ENCODE measurements around the gene MAP3K4. TPM values are rescaled to one million over a fixed set of nuclear protein-coding genes. Genes with fewer than 3 reads are reported as not detected.

The MAP3K4 gene
- polyA plus RNA-seq, 3 donors: 3.2 to 12.3 (median 3.5) TPM

DNA sequence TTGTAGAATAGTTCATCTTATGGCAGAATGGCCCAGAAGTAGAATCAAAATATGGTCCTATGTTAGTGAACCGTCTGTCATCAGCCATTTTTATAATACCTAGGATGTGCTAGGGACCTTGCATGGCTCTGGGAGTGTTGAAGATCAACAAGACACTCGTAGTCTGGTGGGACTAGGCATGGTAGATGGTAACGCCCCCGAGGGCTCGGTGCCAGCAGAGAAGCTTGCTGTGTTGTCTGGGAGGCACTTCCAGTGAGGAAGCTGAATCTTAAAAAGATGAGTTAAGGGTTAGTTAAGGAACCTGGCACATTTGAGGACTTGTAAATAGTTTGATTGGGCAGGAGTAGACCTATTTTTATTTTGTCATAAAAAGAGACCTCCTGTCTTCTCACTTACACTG, 82.4 kb downstream of the MAP3K4 start:
- peaks cover 26 to 27% of the 10 kb centered on the region in 2 donors for H3K36me3 Mint-ChIP-seq
- Histone ChIP-seq H4K20me1 (ENCODE audit: insufficient read depth, low read length) (no peaks in the 10 kb centered on the region), H3K79me2 (ENCODE audit: insufficient read depth, low read length) (no peaks in the 10 kb centered on the region), H2AFZ (ENCODE audit: insufficient read depth, low read depth, low read length, poor library complexity, severe bottlenecking) (no peak overlapping the region), H3K9ac (ENCODE audit: insufficient read depth, low read length, poor library complexity, severe bottlenecking) (no peak overlapping the region), H3K4me2 (replicated peaks; ENCODE audit: extremely low read depth, low read length, poor library complexity, severe bottlenecking) (no peak overlapping the region), H3K4me3 (replicated peaks in 1 of 3; ENCODE audit: low read depth in 2 of 3, low read length in 3 of 3) (no peak overlapping the region), H3K9me3 (replicated peaks in 1 of 2; ENCODE audit: control insufficient read depth in 1 of 2, insufficient read depth in 1 of 2, low read length in 2 of 2) (no peaks in the 10 kb centered on the region), H3K27ac (ENCODE audit: low read depth in 1 of 2, low read length in 2 of 2) (no peak overlapping the region), H3K36me3 (replicated peaks in 1 of 2; ENCODE audit: control insufficient read depth in 1 of 2, insufficient read depth in 2 of 2, low read length in 2 of 2) (peaks cover 49 to 75% of the 10 kb centered on the region in 2 donors), H3K27me3 (ENCODE audit: control insufficient read depth in 2 of 2, insufficient read depth in 2 of 2, low read length in 2 of 2) (no peaks in the 10 kb centered on the region), H3K4me1 (ENCODE audit: control insufficient read depth in 1 of 2, insufficient read depth in 2 of 2, low read length in 2 of 2) (peaks cover 6% of the 10 kb centered on the region in 2 donors)
- H3K4me1 Mint-ChIP-seq: no peaks in the 10 kb centered on the region
- intact Hi-C loops (cut with micrococcal nuclease): no loop called here
- DNase-seq: no peak
- H3K4me3 Mint-ChIP-seq: no peak overlapping the region
- TF ChIP-seq, protein P1, sequence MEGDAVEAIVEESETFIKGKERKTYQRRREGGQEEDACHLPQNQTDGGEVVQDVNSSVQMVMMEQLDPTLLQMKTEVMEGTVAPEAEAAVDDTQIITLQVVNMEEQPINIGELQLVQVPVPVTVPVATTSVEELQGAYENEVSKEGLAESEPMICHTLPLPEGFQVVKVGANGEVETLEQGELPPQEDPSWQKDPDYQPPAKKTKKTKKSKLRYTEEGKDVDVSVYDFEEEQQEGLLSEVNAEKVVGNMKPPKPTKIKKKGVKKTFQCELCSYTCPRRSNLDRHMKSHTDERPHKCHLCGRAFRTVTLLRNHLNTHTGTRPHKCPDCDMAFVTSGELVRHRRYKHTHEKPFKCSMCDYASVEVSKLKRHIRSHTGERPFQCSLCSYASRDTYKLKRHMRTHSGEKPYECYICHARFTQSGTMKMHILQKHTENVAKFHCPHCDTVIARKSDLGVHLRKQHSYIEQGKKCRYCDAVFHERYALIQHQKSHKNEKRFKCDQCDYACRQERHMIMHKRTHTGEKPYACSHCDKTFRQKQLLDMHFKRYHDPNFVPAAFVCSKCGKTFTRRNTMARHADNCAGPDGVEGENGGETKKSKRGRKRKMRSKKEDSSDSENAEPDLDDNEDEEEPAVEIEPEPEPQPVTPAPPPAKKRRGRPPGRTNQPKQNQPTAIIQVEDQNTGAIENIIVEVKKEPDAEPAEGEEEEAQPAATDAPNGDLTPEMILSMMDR (IDR thresholded peaks at IDR 0.05): no peak
- H3K27ac Mint-ChIP-seq: no peak overlapping the region
- peaks cover 0 to 1% (median 0%) of the 10 kb centered on the region in 3 donors for H3K27me3 Mint-ChIP-seq (ENCODE audit: low read depth in 3 of 3)
- WGBS (ENCODE audit: insufficient coverage): 100% methylated on average over 4 of the region's 5 CpGs
- H3K9me3 Mint-ChIP-seq: no peaks in the 10 kb centered on the region

DNA sequence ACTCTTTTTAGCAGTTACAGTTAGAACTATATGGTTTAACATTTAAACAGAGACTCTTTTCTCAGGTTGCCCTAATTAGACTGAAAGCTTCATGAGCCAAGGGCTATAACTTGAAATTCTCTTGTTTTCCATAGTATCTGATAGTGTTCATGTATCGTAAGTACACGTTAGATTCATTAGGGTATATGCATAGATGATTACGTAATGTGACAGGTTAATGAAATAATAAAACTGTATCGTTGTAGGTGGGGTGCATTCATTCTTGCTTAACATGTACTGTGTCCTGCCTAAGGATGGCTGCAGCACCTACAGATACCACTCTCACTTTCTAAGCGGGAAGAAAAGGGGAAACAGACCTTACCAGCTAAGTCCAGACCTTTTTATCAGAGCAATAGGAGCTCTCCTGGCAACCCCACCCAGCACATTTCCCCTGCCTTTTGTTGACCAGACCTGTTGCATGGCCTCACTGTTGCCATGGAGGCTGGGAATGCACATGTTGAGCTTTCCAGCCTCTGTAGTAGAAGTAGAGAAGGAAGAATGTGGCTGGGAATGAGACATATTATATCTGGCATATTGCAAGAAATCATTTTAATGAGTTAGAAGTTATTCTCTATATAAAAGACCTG, 83.0 kb downstream of the MAP3K4 start:
- peaks cover 26 to 31% of the 10 kb centered on the region in 2 donors for H3K36me3 Mint-ChIP-seq
- 100% methylated on average over 2 of the region's 5 CpGs for WGBS (ENCODE audit: insufficient coverage)
- no peaks in the 10 kb centered on the region for H3K4me1 Mint-ChIP-seq
- H3K36me3 ChIP-seq (replicated peaks in 1 of 2; ENCODE audit: control insufficient read depth in 1 of 2, insufficient read depth in 2 of 2, low read length in 2 of 2): peaks cover 52 to 82% of the 10 kb centered on the region in 2 donors
- no peak overlapping the region for H3K4me2 ChIP-seq (replicated peaks; ENCODE audit: extremely low read depth, low read length, poor library complexity, severe bottlenecking)
- H3K9me3 Mint-ChIP-seq: no peaks in the 10 kb centered on the region
- H3K9me3 ChIP-seq (replicated peaks in 1 of 2; ENCODE audit: control insufficient read depth in 1 of 2, insufficient read depth in 1 of 2, low read length in 2 of 2): no peaks in the 10 kb centered on the region
- no peaks in the 10 kb centered on the region for H3K79me2 ChIP-seq (ENCODE audit: insufficient read depth, low read length)
- H3K27ac Mint-ChIP-seq: no peak overlapping the region
- H3K4me1 ChIP-seq (ENCODE audit: control insufficient read depth in 1 of 2, insufficient read depth in 2 of 2, low read length in 2 of 2): peaks cover under 1% of the 10 kb centered on the region in 2 donors
- H3K9ac ChIP-seq (ENCODE audit: insufficient read depth, low read length, poor library complexity, severe bottlenecking): no peak overlapping the region
- no peak overlapping the region for H2AFZ ChIP-seq (ENCODE audit: insufficient read depth, low read depth, low read length, poor library complexity, severe bottlenecking)
- H3K4me3 Mint-ChIP-seq: no peak overlapping the region
- no peak overlapping the region for H3K27ac ChIP-seq (ENCODE audit: low read depth in 1 of 2, low read length in 2 of 2)
- intact Hi-C loops (cut with micrococcal nuclease): no loop called here
- H3K27me3 ChIP-seq (ENCODE audit: control insufficient read depth in 2 of 2, insufficient read depth in 2 of 2, low read length in 2 of 2): no peaks in the 10 kb centered on the region
- DNase-seq: no peak
- H3K4me3 ChIP-seq (replicated peaks in 1 of 3; ENCODE audit: low read depth in 2 of 3, low read length in 3 of 3): no peak overlapping the region
- TF ChIP-seq, protein P1 (IDR thresholded peaks at IDR 0.05): no peak
- H3K27me3 Mint-ChIP-seq (ENCODE audit: low read depth in 3 of 3): peaks cover 0 to 1% (median 0%) of the 10 kb centered on the region in 3 donors
- H4K20me1 ChIP-seq (ENCODE audit: insufficient read depth, low read length): no peaks in the 10 kb centered on the region

All from CD14-positive monocyte (primary cell).